ENCODE data around the gene PLG. TPM values are rescaled to one million over a fixed set of nuclear protein-coding genes. Genes with fewer than 3 reads are reported as not detected.
"Not testable (repeated sequence)": the region's sequence is repeated elsewhere in the genome, so short reads cannot be mapped to it uniquely, and the experiment has no call there.

Gene PLG
- total and polyA plus RNA-seq, 2 donors (not counting 1 experiment from before 2014, with no cell fraction given): not detected

- H3K79me2 ChIP-seq (ENCODE audit: control insufficient read depth, insufficient read depth, low read length): no peaks in the 10 kb centered on the region
- H3K9me3 ChIP-seq (ENCODE audit: control insufficient read depth, insufficient read depth, low read depth, low read length): no peaks in the 10 kb centered on the region
- H3K4me2 ChIP-seq (ENCODE audit: extremely low read depth, insufficient read depth, low read length): no peak overlapping the region
- H4K20me1 ChIP-seq (ENCODE audit: control insufficient read depth, extremely low read depth, insufficient read depth, low read length): no peaks in the 10 kb centered on the region
- H3K27ac ChIP-seq (ENCODE audit: insufficient read depth, low read length): no peak overlapping the region
- H3K9ac ChIP-seq (ENCODE audit: insufficient read depth, low read length): no peak overlapping the region
- no peak overlapping the region for H3K4me3 ChIP-seq (replicated peaks in 1 of 4; ENCODE audit: control extremely low read depth in 1 of 4, insufficient read depth in 1 of 4, low read depth in 3 of 4, low read length in 4 of 4)
- TF ChIP-seq, protein P1, sequence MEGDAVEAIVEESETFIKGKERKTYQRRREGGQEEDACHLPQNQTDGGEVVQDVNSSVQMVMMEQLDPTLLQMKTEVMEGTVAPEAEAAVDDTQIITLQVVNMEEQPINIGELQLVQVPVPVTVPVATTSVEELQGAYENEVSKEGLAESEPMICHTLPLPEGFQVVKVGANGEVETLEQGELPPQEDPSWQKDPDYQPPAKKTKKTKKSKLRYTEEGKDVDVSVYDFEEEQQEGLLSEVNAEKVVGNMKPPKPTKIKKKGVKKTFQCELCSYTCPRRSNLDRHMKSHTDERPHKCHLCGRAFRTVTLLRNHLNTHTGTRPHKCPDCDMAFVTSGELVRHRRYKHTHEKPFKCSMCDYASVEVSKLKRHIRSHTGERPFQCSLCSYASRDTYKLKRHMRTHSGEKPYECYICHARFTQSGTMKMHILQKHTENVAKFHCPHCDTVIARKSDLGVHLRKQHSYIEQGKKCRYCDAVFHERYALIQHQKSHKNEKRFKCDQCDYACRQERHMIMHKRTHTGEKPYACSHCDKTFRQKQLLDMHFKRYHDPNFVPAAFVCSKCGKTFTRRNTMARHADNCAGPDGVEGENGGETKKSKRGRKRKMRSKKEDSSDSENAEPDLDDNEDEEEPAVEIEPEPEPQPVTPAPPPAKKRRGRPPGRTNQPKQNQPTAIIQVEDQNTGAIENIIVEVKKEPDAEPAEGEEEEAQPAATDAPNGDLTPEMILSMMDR (conservative IDR thresholded peaks at IDR 0.05 in 1 of 2, IDR thresholded peaks at IDR 0.05 in 1 of 2; ENCODE audit: low read depth in 1 of 2, low read length in 2 of 2): no peak
- no peak for TF ChIP-seq EZH2 (IDR thresholded peaks at IDR 0.05; ENCODE audit: low read length, missing control alignments)
- no peak for DNase-seq (ENCODE audit: low read depth in 2 of 2)
- H3K36me3 ChIP-seq (ENCODE audit: control insufficient read depth, insufficient read depth, low read length): no peaks in the 10 kb centered on the region
- H3K27me3 ChIP-seq (ENCODE audit: control insufficient read depth, insufficient read depth, low read length): no peaks in the 10 kb centered on the region
- no peak overlapping the region for H2AFZ ChIP-seq (ENCODE audit: low read length)
- H3K4me1 ChIP-seq (ENCODE audit: control insufficient read depth, extremely low read depth, insufficient read depth, low read length): no peaks in the 10 kb centered on the region
Observed at GRCh38 chr6:160662429-160662828, 39.6 kb upstream of the PLG start.

- Histone ChIP-seq H4K20me1 (ENCODE audit: control insufficient read depth, extremely low read depth, insufficient read depth, low read length) (no peaks in the 10 kb centered on the region), H3K36me3 (ENCODE audit: control insufficient read depth, insufficient read depth, low read length) (no peaks in the 10 kb centered on the region), H3K4me2 (ENCODE audit: extremely low read depth, insufficient read depth, low read length) (no peak overlapping the region), H3K27ac (ENCODE audit: insufficient read depth, low read length) (no peak overlapping the region), H2AFZ (ENCODE audit: low read length) (no peak overlapping the region), H3K27me3 (ENCODE audit: control insufficient read depth, insufficient read depth, low read length) (no peaks in the 10 kb centered on the region), H3K79me2 (ENCODE audit: control insufficient read depth, insufficient read depth, low read length) (no peaks in the 10 kb centered on the region), H3K9me3 (ENCODE audit: control insufficient read depth, insufficient read depth, low read depth, low read length) (no peaks in the 10 kb centered on the region), H3K9ac (ENCODE audit: insufficient read depth, low read length) (no peak overlapping the region), H3K4me3 (replicated peaks in 1 of 4; ENCODE audit: control extremely low read depth in 1 of 4, insufficient read depth in 1 of 4, low read depth in 3 of 4, low read length in 4 of 4) (no peak overlapping the region), H3K4me1 (ENCODE audit: control insufficient read depth, extremely low read depth, insufficient read depth, low read length) (no peaks in the 10 kb centered on the region)
- no peak for DNase-seq (ENCODE audit: low read depth in 2 of 2)
- TF ChIP-seq, protein P1 (conservative IDR thresholded peaks at IDR 0.05 in 1 of 2, IDR thresholded peaks at IDR 0.05 in 1 of 2; ENCODE audit: low read depth in 1 of 2, low read length in 2 of 2): no peak
- TF ChIP-seq EZH2 (IDR thresholded peaks at IDR 0.05; ENCODE audit: low read length, missing control alignments): no peak
Observed at GRCh38 chr6:160662842-160663241, 39.2 kb upstream of the PLG start.

GRCh38 chr6:160664198-160664597, 37.8 kb upstream of the PLG start, which contains the start of gene LPA:
TSS of gene LPA (minus strand) at chr6:160664275. CDS start at chr6:160664214, 61 bp downstream.
- not testable (repeated sequence) for H4K20me1 ChIP-seq (ENCODE audit: control insufficient read depth, extremely low read depth, insufficient read depth, low read length); H3K79me2 ChIP-seq (ENCODE audit: control insufficient read depth, insufficient read depth, low read length); H2AFZ ChIP-seq (ENCODE audit: low read length); H3K4me1 ChIP-seq (ENCODE audit: control insufficient read depth, extremely low read depth, insufficient read depth, low read length); H3K4me2 ChIP-seq (ENCODE audit: extremely low read depth, insufficient read depth, low read length); H3K36me3 ChIP-seq (ENCODE audit: control insufficient read depth, insufficient read depth, low read length); H3K27me3 ChIP-seq (ENCODE audit: control insufficient read depth, insufficient read depth, low read length); H3K9ac ChIP-seq (ENCODE audit: insufficient read depth, low read length); H3K27ac ChIP-seq (ENCODE audit: insufficient read depth, low read length); H3K9me3 ChIP-seq (ENCODE audit: control insufficient read depth, insufficient read depth, low read depth, low read length); H3K4me3 ChIP-seq (replicated peaks in 1 of 4; ENCODE audit: control extremely low read depth in 1 of 4, insufficient read depth in 1 of 4, low read depth in 3 of 4, low read length in 4 of 4); DNase-seq (ENCODE audit: low read depth in 2 of 2)

Data from fibroblast of lung (primary cell).